T-helper 2 cell treated with Interferon-gamma antibody and Interleukin-4, amounts not matched to agents 100 ng/mL and 5 ng/mL, for 36 hours (primary cell): ENCODE data around the gene SLC6A11. TPM values are rescaled to one million over a fixed set of nuclear protein-coding genes. Genes with fewer than 3 reads are reported as not detected.

Experiments used
- intact Hi-C: fragments of 100-400 bp; cut with micrococcal nuclease; formaldehyde crosslinking; loops from one replicate; pipeline ENCODE4 v1.15.1; 2023
- total RNA-seq: library from RNA; stranded (reverse); gene quantifications from 2 replicates; pipeline ENCODE4 v1.2.3, GENCODE V29; 2022

Gene SLC6A11
- total RNA-seq, 1 donor from 2014 or later: not detected

- intact Hi-C loops: no loop called here
These were observed 162.0 kb downstream of the SLC6A11 start for GRCh38 chr3:10977892-10978510.

- intact Hi-C loops: no loop called here
These were observed 162.9 kb downstream of the SLC6A11 start for GRCh38 chr3:10978956-10979355.

- intact Hi-C loops: no loop called here
These were observed 164.3 kb downstream of the SLC6A11 start for GRCh38 chr3:10980312-10980711.

GRCh38 chr3:10981031-10981430 lies 165.0 kb downstream of the SLC6A11 start:
- intact Hi-C loops: no loop called here

- intact Hi-C loops: no loop called here
These were observed 165.9 kb downstream of the SLC6A11 start for GRCh38 chr3:10981961-10982360.

- intact Hi-C loops: no loop called here
These were observed 166.8 kb downstream of the SLC6A11 start for GRCh38 chr3:10982782-10983181.

GRCh38 chr3:10983219-10983916 lies 167.3 kb downstream of the SLC6A11 start:
- intact Hi-C loops: no loop called here

- intact Hi-C loops: no loop called here
These were observed 168.4 kb downstream of the SLC6A11 start for GRCh38 chr3:10984371-10984896.

GRCh38 chr3:10985181-10985580 lies 169.2 kb downstream of the SLC6A11 start:
- intact Hi-C loops: no loop called here

GRCh38 chr3:10986592-10986991 lies 170.6 kb downstream of the SLC6A11 start:
- intact Hi-C loops: no loop called here

GRCh38 chr3:10988001-10988665 lies 172.1 kb downstream of the SLC6A11 start:
- intact Hi-C loops: no loop called here

GRCh38 chr3:10988991-10989484 lies 173.0 kb downstream of the SLC6A11 start:
- intact Hi-C loops: no loop called here

Other genes with a start within 250 kb of the SLC6A11 start
- gene SLC6A1, start 176.5 kb downstream of the SLC6A11 start, total RNA-seq: not detected in 2 replicates